Femur (tissue), 1 donor: Measurements from ENCODE around the gene FAM78B.
A peak's percentile ranks its signal among the peaks of the same experiment; 100 is the strongest.

ENCODE experiments used
- DNase-seq: peaks from one replicate; pipeline ENCODE4 v3.0.0-alpha.2; 2017

The FAM78B gene

DNA sequence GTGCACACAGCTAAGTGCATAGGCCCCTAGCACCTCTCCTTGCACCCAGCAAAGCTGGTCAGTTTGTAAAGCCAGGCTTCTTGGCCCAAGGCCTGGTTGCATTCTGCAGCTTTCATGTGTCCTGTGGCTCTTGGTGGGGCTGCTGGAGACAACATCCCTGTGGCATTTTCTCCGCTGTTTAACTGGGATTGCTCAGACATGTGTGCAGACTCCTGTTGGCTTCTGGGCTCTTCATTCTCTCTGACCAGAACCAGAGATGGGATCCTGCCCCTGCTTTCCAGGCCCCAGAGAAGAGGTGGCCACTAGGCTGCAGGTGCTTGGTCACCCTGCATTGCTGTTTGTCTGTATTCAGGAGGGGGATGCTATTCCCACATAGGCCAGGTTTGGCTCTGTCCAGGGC, 50.8 kb downstream of the FAM78B start:
- no peak for DNase-seq

DNA sequence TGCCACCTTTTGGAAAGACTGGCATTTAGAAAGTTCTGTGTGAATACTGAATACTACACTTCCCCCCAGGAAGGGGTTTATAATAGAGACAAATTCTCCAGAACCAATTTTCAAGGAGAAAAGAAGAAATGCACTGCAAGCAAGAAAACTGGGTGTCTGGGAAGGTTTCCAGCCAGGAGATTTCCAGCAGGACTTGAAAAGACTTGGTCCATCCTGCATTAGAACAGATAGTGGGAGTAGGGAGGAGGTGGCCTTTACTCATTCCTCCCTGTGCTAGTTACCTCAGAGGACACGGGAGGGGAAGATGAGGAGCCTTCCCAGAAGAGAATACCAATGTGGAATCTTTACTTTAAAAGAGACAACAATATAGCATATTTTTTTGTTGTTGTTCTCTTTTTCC, 52.4 kb downstream of the FAM78B start:
- DNase-seq = no peak

DNA sequence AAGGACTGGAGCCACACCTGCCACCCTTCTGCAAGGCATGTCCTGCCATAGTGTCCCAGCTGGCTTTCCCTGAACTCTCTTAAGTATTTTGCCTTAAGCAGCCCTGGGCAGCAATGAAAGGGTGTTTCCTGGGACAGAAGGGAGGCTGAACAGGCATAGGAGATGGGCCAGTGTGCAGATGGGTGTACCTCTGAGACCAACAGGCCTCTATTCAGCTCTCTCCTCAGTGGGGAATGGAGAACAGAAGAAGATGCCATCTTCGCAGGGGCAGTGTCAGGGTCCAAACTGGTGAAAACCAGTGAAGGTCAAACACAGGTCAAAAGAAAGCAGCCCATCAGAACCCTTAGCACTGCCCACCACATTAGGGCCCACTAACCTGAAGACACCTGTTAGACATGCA, 53.2 kb downstream of the FAM78B start:
- no peak for DNase-seq

DNA sequence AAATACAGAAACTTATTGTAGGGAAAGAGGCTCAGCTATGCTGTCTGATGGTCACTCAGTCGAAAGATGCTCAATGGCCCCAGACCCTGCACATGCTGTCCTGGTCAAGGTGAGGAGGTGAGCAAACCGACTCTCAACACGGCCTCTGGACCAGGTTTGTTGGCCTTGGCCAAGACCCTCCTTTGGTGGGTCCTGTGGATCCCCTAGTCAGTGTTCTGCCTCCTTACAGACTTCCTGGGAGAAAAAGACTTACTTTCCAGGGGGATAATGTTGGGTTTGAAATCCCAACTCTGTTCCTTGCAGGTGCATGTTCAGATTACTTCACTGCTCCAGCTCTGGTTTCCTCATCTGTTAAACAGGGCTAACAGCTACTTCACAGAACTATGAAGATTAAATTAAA, 53.8 kb downstream of the FAM78B start:
- DNase-seq = no peak

DNA sequence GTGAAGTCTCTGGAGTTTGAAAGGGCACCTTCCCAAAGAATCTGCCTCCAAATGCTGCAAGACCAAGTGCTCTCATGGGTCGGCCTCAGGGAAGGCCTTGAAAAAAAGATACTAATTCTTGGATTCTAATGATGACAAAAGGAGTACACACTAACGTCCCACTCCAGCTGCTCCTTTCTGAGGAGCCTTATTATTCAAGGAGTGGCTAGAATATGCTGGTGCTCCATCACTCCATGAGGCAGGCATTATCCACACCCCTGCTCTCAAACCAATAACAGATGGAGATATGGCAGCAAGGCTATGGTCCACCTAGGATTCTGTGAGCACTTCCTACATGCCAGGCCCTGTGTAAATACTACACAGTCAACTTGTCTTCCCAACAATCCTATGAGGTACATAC, 54.4 kb downstream of the FAM78B start:
- no peak for DNase-seq

DNA sequence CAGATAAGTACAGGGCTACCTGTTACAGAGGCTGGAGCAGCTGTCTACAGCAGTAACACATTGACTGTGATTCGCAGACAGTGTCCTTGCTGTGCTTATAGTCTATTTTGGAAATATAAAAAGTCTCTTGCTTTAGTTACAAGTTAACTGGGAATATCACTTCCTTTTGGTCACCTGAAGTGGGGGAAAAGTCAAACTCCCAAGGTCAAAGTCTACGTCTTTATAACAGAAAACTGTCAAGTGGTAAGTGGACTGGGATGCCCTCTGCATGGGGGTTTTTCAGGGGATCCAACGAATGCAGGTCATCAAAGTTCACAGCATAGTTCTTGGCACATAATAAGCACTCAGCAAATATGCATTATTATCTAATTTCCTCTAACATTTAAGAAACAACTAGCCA, 55.4 kb downstream of the FAM78B start:
- no peak for DNase-seq

DNA sequence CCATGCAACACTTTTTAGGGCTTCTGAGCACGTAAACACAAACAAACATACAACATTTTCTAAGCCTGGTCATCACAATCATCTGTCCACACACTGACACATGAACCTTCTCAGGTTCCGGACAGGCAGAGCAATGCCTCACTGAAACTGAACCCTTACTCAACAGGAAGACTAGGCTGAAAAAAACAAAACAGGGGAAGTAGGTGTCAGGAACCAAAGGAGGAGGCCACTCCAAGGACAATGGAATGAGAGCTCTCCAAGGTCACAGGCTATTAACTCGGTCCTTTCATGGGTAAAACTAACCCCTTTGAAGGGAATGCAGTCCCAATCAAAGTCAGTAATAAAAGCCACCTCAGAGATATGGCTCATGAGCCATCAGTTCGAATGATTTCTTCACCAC, 76.6 kb downstream of the FAM78B start:
- DNase-seq = no peak

DNA sequence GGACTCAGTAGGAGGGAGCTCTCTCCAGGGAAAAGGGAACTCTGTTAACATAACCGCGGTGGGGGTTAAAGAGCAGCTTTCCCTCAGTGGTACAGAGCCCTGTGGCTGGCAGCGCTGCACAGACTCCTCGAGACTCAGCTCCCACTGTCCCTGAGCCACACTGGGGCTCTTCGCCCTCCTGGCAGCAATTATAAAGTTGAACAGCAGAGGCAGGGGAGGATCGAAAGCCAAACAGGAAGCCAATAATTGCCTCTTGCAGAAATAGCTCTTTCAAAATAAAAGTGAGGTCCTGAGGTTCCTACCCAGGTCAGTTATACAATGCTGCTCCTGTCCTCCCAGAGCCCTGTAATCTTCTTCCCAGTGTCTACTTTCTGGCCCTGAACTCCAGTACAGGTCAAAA, 77.0 kb downstream of the FAM78B start:
- peak; percentile 42 for DNase-seq

DNA sequence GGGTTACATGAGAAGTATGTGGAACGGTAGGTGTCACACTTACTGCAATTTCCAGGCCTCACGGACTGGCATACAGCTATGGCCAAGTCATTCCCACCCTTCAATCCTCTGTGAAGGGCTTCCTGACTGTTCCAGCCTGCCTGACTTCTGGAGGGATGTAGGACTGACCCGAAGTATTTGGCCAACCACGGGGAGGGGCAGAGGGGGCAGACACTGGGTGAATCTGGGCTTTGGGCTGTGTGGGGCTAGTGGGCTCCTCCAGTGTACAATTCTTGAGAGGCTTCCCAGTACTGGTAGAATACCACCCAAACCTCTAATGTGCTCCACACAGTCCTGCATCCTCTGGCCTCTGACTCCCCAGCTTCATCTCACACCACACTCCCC, 78.2 kb downstream of the FAM78B start:
- no peak for DNase-seq

DNA sequence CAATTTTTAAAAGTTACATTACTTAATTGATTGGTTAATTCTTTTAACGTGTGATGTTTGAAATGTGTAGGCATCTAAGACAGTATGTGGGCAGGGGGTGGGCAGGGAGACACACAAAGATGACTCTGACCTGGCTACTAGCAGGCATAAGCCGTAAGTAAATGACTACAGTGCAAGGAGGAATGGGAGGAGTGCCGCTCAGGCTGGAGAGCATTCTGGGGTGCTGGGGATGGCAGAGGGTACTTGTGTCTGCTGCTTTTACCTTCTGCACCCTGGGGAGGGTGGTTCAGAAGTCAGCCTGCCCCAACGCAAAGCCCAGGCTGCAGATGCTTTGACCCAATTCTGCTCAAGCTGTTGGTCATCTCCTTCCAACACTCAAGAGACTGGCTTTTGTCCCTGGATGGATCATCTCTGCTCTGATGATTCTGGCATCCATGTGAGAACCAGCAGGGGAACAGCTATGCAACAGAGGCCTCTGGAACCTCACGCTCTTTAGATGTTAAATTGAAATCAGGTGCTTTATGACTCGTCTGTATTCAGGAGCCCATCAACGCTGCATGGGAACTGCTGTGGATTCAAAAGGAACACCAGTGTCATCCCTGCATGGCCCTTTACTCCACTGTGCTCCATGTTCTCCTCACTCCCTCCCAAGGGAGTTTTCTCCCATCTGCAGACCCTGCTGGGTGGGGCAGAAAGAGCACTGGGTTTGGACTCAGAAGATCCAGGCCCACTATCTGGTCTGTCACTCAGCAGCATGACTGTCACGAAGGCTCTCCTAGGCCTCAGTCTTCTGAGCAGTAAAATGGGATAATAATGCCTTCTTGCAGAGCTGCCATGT, 78.8 kb downstream of the FAM78B start:
- no peak for DNase-seq

DNA sequence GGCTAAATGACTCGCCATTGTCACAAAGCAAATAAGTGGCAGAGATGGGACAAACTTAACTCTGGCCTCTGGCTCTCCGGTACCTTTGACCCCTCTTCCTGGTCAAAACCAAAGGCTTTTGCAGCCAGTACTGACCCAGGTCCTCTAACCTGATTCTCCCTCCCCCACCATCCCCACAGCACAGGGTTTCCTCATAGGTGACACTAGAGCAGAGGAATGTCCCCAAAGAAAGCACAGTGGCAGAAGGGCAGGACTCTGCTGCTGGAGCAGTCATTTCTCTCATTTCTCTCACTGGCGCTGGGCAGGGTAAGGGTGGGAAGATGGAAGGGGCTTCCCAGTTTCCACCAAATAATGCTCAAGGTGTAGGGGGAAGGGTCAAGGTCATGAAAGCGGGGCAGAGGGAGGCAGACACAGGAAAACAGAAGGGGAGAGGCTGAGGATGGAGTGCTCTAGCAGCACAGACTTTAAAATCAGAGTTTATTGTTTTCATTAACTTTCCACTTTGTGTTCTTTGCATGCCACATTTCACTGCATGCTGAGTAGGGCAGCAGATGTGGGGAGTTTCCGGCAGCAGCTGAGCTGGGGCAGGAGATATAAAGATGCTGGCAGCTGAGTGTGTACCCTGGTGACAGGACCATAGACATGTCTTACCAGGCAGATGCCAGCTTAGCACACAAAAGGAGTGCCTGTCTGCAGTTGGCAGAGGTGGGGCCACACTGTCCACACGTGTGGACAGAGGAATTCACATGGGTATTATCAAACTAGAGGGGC, 80.5 kb downstream of the FAM78B start:
- no peak for DNase-seq

DNA sequence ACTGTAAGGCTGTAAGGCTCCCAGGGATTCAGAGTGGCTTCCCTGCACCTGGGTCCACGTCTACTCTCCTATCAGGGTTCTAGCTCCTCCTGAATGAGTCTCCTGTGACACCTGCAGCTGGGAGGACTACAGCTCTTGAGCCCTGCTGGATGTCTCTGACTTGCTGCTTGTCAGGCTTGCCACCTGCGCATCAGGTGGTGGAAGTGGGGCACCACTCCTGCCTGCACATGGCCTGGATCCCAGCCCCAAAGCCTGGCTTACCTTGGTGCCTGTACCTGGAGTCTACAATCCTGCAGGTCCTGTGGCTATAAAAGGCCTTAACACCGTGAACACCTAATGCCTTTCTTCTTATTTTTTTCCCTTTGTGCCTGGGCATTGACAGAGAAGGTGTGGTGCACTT, 82.2 kb downstream of the FAM78B start:
- no peak for DNase-seq

DNA sequence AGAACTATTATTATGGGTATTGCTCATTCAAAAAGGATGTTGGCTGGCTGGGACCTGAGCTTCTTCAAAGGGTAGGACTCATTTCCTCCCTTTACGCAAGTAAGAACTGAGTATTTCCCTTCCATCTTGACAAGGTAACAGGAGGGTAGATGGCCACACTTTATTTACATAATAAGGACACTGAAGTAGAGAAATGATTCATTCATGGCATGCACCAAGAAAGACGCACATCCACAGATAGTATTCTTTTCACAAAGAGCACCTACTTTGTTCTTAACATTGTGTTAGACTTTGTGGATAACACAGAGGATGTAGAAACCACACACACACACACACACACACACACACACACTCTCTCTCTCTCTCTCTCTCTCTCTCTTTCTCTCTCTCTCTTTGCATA, 82.9 kb downstream of the FAM78B start:
- no peak for DNase-seq

DNA sequence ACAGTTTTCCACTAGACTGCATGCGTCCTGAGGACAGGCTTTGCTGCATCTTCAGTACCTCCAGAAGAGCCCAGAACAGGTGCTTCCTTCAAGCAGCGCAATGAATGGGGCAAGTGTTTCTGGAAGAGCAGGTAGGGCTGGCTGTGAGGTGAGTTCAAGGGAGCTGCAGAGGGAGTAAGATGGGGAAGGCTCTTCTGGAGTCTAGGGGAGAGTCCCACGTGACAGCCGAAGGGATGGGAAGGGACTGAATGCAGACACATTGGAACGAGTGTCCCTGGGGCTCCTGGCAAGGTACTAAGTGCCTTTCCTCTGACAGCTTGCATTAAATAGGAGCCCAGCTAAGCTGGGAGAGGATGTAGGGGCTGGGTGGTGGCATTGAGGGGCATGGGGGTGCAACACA, 84.2 kb downstream of the FAM78B start:
- DNase-seq = no peak

DNA sequence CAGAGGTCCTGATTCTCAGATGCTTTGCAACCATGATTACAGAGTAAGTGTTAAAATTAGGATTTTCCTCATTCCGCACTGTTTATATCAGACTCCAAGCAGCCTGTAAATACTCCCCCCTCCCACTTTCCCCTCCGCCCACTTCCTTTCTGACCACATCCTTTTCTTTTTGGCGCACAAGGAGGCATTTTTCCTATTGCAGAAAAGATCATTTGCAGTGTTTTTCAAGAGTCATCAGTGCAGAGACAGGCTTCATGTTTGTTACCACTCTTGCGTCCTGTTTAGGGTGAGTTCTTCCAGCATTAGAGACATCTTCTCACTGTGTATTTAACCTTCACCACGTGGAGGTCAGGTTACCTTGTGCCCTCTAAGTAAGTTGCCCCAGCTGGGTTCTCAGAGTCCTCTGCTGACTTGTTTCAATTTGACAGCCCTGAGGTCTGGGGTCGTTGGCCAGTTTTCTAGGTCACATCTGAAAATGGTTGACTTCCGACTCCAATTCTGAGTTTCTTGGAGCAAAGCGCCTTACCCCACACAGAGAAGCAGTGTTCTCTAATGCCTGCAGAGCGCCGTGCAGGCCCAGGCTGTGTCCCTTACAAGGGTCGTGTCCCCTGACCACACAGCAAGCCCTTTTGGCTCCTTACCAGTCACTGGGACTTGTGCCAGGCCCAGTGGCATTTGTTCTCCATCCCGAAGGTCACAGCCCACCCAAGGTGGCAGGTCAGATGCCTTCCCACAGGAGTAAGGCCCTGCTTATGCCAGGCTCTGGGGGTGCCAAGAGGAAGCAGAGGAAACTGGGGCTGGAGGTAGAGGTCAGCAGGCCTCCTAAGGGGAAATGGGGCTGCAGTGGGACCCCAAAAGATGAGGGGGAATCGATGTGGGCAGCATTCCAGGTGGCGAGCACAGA, 85.6 kb downstream of the FAM78B start:
- peak; percentile 61 for DNase-seq

DNA sequence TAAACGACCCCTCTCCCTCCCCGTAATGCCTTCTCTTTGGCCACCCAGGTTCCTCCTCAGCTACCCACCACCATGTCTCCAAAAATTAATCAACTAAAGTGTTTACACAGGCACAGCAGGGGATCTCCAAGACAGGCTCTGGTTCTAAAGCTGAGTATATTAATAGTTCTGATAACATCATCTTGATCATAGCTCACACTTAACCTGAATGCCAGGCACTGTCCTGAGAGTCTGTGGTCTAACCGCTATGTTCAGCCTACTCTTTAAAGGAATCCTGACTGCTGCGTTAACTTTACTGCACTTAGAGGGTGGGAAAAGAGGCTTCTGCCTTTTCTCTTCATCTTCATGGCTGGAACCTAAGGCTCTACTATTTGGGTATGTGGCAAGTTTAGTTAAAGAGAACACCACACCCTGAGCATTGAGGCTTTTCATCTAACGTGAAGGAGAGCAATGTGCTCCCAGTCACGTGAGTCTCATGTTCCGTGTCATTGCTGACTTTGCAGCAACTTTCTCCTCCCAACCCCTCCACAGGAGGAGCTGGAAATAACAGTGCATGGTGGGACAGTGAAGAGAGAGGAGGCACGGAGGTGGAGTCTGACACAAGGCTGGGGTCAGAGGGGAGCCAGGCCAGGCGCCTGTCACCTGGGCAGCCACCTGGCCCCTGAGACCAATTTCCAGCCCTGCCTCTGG, 86.4 kb downstream of the FAM78B start:
- no peak for DNase-seq

DNA sequence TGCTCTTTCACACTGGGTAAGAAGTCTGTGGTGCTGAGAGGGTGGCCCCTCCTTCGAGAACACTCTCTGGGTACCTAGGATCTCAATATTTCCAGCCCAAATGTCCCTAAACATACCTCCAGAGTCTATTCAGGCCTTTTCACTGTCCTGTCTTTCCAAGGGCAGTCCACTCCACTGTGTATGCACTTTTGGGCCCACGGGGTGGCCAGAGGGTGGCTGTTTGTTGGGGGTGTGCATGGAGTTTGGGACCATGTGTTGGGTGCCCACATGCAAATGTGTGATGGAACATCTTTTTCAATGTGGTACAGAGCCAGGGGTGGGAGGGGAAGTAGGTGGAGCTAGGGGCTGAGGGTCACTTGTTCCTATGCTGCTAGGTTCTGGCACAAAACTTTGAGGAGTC, 87.5 kb downstream of the FAM78B start:
- DNase-seq = no peak

DNA sequence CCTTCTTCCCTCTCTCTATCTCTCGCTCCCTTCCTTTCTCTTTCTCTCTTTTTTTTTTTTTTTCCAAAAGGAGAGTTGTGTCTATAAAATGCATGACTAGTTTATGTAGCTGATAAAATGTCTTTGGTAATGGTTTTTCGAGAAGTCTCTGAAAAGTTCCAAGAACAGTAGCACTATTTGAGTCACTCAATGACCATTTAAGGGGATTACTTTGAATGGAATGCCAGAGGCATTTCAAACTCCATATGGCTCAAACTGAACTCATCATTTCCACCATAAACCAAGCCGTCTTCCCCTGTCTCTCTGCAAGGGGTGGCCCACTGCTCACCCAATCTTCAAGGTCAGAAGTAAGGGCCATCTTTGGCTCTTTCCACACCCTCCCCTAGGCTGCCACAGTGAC, 93.3 kb downstream of the FAM78B start:
- DNase-seq = no peak

DNA sequence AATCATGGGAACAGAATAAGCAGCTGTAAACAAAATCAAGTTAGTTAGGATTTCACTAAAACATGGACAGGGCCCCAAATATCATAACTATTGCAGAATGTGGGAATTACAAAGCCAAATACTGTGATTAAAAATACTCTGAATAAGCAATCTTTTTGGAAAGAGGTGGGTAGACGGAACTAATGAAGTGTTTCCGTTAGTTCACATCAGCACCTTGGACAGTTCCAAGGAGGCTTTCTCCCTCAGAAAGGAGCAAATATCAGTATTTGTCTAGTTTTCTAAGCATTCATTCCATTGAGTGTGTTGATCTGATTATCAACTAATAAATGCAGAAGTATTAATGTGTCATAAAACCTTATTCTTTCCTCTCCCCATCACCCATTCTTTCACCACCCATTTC, 97.4 kb downstream of the FAM78B start:
- no peak for DNase-seq

DNA sequence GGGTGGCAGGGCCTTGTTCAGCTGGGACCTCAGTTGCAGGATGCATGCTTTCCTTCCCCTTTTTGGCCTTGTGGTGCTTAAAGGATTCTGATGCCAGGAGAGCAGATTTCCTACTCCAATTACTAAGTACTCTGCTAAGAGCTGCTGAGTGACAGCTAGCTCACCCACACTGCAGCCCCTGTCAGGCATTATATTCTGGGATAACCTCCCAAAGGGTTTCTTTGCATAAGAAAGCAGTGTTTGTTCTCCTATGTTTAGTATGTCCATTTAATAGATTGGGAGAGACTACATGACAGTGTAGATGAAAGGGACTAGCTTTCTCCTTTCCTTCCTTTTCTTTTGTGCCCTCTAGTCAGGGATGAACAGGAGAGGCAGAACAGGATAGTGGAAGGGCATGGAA, 100.7 kb downstream of the FAM78B start:
- no peak for DNase-seq

DNA sequence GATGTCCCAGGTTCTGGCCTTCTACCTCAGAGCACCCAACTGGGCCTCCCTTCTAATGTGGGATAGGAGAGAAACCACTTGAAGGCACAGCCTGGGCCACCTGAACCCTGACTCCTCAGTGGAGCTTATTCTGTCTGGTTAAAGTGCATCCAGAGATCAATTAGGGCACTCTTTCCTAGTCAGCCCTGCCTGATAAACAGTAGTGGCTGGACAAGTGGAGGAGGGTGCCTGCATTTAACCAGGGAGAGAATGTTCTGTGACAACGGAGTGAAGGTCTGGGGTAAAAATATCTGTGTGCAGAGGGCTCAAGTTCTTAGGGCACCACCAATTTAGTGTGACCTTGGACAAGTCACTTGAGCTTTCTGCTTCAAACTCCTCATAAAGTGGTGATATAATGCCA, 101.8 kb downstream of the FAM78B start:
- DNase-seq = no peak

DNA sequence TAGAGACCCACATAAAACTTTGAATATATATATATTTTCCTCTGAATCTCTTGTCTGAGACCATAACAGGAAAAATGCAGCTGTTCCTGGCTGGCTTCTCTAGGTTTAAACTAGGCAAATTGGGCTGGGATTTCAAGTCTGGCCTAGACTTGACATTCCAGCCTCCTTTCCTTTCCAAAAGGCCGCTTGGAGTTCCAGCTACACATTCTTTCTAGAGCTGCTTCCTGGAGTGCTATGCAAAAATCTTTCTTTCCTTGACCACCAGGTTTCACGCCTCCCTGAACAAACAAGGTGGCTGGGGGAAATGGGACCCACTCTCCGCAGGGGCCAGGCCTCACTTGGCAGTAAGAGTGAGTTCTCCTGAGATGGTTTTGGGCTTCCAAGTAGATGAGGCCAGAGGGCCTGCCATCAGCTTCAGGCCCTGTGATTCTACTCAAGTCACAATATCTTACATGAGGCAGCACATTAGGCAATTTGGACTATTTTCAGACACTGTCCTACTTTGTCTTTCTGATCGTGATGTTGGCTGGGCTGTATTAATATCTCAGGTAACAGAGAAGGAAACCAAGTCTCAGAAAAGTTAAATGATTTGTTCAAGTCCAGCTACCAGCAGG, 102.4 kb downstream of the FAM78B start:
- peak; percentile 85 for DNase-seq
